PC-3 (cell line): ENCODE results near the gene HIPK1.

Experiments
- EZH2 ChIP-seq: fragments of 300-600 bp; sonication (generic); IDR thresholded peaks from one replicate; pipeline ENCODE4 v1.6.1; 2017; ENCODE audit warnings: antibody characterized with exemption, mild to moderate bottlenecking, low read length; ENCODE audit not compliant: unreplicated experiment
- EZH2phosphoT487 ChIP-seq: fragments of 300-600 bp; sonication (generic); IDR thresholded peaks from 2 replicates; pipeline ENCODE4 v1.6.1; 2018; ENCODE audit warnings: mild to moderate bottlenecking, antibody characterized with exemption, low read length, borderline replicate concordance
- TF ChIP-seq, protein P1 (sequence below): fragments of 300-600 bp; sonication (generic); conservative IDR thresholded peaks from 2 replicates; pipeline ENCODE4 v1.5.1; 2017; ENCODE audit warnings: antibody characterized with exemption, low read depth, mild to moderate bottlenecking, low read length

DNA sequence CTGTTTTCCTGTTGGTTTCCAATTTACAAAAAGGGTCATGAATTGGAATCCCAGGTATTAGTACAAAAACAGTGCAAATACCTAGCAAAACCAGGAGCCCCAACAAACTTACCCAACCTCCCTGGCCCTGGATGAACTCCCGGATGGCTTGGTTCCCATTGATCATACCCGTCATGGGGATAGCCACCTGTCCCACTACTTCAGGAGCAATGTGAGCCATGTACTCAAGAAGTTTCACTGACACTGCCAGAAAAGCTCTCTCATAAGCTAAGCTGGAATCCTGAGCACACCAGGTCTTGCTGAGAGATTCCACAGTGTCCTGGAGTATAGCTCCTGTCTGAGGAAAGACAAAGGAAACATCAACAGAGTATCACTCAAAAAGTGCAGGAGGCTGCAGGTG, 47.5 kb upstream of the HIPK1 start:
- TF ChIP-seq, protein P1, sequence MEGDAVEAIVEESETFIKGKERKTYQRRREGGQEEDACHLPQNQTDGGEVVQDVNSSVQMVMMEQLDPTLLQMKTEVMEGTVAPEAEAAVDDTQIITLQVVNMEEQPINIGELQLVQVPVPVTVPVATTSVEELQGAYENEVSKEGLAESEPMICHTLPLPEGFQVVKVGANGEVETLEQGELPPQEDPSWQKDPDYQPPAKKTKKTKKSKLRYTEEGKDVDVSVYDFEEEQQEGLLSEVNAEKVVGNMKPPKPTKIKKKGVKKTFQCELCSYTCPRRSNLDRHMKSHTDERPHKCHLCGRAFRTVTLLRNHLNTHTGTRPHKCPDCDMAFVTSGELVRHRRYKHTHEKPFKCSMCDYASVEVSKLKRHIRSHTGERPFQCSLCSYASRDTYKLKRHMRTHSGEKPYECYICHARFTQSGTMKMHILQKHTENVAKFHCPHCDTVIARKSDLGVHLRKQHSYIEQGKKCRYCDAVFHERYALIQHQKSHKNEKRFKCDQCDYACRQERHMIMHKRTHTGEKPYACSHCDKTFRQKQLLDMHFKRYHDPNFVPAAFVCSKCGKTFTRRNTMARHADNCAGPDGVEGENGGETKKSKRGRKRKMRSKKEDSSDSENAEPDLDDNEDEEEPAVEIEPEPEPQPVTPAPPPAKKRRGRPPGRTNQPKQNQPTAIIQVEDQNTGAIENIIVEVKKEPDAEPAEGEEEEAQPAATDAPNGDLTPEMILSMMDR: no peak
- TF ChIP-seq EZH2phosphoT487 (no peak), EZH2 (no peak)
